ENCODE measurements around the gene CLHC1.
"Not testable (repeated sequence)": the region's sequence is repeated elsewhere in the genome, so short reads cannot be mapped to it uniquely, and the experiment has no call there.

The CLHC1 gene

DNA sequence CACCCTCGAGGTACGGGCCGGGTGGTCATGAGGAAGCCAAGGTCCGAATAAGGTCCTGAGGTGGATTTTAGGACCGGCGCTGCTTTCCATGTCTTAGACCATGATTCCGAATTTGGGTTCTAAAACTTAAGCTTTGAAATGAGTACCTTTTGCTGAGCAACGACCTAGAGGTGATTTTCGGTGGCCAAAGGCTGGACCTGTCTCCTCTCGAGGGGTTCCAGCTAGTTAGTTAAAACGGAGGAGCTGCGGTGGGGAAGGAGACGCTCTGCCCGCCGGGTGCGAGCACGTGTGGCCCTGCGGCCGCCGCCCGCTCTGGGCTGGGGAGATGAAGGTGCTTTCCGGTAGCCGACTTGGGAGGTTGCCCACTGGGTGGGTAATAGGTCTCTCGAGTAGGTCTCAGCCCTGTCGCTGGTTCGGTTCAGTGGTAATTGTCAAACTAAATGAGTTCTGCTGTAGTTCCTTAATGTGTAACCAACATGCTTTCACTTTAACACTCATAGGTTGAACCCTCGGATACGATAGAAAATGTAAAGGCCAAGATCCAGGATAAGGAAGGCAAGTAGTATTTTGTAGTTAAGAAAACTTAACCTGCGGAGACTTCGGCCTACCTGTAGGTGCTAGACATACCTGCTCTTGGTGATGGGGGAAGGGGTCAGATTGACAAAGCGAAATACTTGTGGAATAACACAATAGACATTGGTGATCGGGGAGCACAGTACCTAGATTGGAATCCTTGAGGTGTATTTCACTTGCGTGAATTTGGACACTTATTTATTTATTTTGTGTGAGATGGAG is 967 bp upstream of the CLHC1 start:
- peak in 4 of 56 donors; percentile 6 to 42 (median 25) for DNase-seq

DNA sequence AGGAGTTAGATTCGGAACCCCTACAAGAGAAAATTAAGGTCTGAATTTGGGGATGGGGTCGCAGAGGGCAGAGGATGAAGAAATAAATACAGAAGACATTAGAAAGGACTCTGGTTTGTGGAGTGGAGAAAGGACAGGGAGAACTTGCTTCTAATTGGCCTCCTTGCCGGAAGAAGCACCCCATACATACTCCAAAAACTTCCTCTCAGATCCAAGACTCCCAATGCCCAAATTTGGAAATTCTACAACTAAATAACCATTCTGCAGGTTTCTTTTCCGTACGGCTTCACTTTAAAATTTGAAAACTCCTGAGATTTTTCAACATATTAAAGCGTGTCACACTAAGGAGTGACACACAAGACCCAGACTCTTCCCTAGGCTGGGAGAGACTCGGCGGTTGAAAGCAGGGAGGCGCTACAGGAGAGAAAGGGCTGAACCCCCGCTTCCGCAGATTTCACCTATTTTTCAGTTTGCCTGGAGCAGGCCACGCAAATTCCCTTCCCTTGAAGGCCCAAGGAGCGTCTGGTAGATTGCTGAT is 478 bp downstream of the CLHC1 start:
- DNase-seq, result no peak

GRCh38 chr2:55230551-55230950 is 1.5 kb downstream of the CLHC1 start:
- no peak for DNase-seq

DNA sequence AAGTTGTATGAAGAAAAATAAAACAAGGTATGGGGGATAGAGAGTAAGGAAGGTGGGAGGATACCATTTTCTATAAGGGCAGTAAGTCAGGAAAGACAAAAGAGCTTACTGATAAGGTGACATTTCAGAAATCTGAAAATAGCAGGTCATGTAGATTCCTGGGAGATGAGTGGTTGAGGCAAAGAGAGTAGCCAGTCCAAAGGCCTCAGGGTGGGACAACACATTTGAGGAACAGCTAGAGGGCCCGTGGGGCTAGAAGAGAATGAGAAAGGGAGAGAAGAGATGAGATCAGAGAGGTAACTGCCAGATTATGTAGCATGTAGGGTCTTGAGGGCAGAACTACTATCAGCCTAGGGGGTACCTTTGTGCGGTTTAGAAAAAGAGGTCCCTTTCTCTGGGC is 2.9 kb downstream of the CLHC1 start:
- no peak for DNase-seq

GRCh38 chr2:55228226-55228563 is 3.9 kb downstream of the CLHC1 start:
- DNase-seq, result no peak

GRCh38 chr2:55227437-55228225 is 4.5 kb downstream of the CLHC1 start:
- DNase-seq, result not testable (repeated sequence)

GRCh38 chr2:55225481-55226020 is 6.5 kb downstream of the CLHC1 start:
- no peak for DNase-seq

DNA sequence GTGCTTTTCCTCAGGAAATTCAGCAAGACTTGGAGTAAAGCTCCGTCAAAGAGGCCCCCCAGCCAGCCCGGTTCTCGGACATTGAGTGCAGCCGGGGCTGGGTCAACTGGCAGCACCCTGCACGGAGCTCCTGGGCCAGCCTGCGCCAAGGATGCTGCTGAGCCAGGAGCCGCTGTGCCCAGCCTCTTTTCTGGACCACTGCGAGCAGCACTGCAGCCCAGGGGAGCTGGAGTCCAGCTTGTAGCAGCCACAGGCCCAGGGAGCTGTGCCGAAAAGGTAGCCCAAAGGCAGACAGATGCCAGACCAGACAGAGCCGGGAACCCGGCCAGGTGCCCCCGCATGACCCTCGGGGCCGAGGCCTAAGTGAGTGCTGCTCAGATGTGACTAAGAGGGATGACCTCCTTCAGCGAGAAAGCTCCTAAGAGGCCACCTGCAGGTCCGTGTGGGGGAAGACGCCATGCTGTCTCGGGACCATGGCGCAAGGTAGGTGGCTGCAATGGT is 7.3 kb downstream of the CLHC1 start:
- DNase-seq, result peak in 4 of 56 donors; percentile 2 to 27 (median 8)

DNA sequence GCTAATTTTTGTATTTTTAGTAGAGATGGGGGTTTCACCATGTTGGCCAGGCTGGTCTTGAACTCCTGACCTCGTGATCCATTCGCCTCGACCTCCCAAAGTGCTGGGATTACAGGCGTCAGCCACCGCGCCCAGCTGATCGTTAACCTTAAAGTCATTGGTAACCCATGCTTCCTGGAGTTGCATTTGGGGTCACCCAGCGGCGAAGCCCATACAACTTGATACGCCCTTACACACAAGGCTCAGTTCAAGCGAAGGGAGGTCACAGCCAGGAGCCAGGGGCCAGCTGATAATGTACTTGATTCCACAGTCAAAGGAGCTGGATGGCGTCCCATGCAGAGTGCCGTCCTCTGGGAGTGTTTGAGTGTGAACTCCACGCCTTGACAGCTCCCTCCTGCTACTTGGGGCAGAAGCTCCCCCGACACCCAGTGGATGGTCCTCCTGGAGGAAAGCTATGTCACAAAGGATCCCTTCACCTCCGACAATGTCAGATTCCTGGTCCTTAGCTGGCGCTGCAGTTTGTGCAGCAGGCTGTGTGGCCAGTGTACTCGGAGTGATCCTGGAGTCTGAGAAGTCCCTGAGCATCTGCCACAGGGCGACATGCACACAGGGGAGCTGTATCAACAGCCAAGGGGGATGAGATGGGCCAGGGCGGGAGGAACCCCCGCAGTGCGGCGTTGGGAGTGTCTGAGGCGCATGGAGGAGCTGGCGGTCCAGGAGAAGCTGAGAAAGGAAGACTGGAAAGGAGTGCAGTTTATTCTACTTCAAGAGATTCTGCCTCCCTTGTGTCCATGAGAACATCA is 7.9 kb downstream of the CLHC1 start:
- DNase-seq, result no peak

- DNase-seq, result no peak
Measured at GRCh38 chr2:55213822-55214221, 18.3 kb downstream of the CLHC1 start.

- no peak for DNase-seq
Measured at GRCh38 chr2:55204950-55205349, 27.1 kb downstream of the CLHC1 start.

- no peak for DNase-seq
Measured at GRCh38 chr2:55204536-55204935, 27.6 kb downstream of the CLHC1 start.

DNA sequence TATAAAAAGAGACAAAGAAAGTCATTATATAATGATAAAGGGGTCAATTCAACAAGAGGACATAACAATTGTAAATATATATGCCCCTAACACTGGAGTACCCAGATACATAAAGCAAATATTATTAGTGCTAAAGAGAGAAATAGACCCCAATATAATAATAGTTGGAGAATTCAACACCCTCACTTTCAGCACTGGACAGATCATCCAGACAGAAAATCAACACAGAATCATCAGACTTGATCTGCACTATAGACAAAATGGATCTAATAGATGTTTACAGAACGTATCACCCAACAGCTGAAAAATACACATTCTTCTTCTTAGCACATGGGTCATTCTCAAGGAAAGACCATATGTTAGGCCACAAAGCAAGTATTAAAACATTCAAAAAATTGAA is 31.7 kb downstream of the CLHC1 start:
- no peak for DNase-seq

GRCh38 chr2:55196526-55196925 is 35.6 kb downstream of the CLHC1 start:
- no peak for DNase-seq

- DNase-seq, result not testable (repeated sequence)
Measured at GRCh38 chr2:55191888-55192287, 40.2 kb downstream of the CLHC1 start.

DNA sequence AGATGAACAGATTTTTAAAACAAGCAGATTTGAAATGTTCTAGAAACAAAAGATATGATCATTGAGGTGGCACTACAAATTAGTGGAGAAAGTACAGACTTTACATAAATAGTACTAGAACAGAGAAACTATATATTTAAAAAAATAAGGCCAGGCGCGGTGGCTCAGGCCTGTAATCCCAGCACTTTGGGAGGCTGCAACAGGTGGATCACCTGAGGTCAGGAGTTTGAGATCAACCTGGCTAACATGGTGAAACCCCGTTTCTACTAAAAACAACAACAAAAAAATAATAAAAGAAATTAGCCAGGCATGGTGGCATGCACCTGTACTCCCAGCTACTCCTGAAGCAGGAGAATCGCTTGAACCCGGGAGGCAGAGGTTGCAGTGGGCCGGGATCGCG is 45.3 kb downstream of the CLHC1 start:
- not testable (repeated sequence) for DNase-seq

DNA sequence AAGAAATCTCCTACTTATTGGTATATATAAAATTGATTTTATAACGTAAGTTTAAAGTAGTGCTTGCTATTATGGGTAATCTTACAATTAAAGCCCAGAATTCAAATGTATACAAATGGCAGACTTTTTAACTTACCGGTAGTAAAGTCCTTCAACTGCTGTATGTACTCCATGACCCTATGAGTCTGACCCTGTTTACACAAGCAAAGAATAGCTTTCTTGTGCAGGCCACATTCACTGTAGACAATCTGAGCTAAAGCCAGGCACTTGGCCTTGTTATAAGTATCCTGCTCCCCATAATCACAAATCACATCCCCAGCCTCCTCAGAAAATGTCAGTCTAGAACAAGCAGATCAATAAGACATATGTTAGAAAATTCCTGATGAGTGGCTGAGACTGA is 51.7 kb downstream of the CLHC1 start:
- DNase-seq, result no peak

- no peak for DNase-seq
Measured at GRCh38 chr2:55176094-55176415, 56.0 kb downstream of the CLHC1 start.

- peak in 1 of 56 donors; percentile 43 for DNase-seq
Measured at GRCh38 chr2:55175254-55176093, 56.6 kb downstream of the CLHC1 start.

- DNase-seq, result no peak
Measured at GRCh38 chr2:55173438-55174054, 58.5 kb downstream of the CLHC1 start.
